ENCODE results near the gene RNF112. TPM values are rescaled to one million over a fixed set of nuclear protein-coding genes. Genes with fewer than 3 reads are reported as not detected.

The RNF112 gene
- total and polyA plus RNA-seq, 5 donors from 2014 or later = 0.39 TPM; not detected in 4

- H3K9me3 Mint-ChIP-seq = no peaks in the 10 kb centered on the region
- H3K27me3 ChIP-seq (ENCODE audit: control insufficient read depth, insufficient read depth, low read length) = no peaks in the 10 kb centered on the region
- no peak overlapping the region for H3K27ac Mint-ChIP-seq
- ATAC-seq (ENCODE audit: low read depth in 2 of 2) (no peak), DNase-seq (no peak)
- no peak overlapping the region for H3K4me3 ChIP-seq (ENCODE audit: low read depth, low read length)
- peaks cover 5% of the 10 kb centered on the region for H3K4me1 ChIP-seq (ENCODE audit: control insufficient read depth, insufficient read depth, low read length, poor library complexity, severe bottlenecking)
- H3K36me3 ChIP-seq (ENCODE audit: control insufficient read depth, insufficient read depth, low read length) = peaks cover 34% of the 10 kb centered on the region
- H3K27me3 Mint-ChIP-seq = no peaks in the 10 kb centered on the region
- no peak overlapping the region for H3K4me3 Mint-ChIP-seq
- peaks cover 32% of the 10 kb centered on the region for H3K36me3 Mint-ChIP-seq
- H3K4me1 Mint-ChIP-seq = peaks cover 0 to 10% (median 6%) of the 10 kb centered on the region in 4 donors
- H3K27ac ChIP-seq (ENCODE audit: insufficient read depth, low read length, poor library complexity, severe bottlenecking) = no peak overlapping the region
- no peaks in the 10 kb centered on the region for H3K9me3 ChIP-seq (ENCODE audit: control insufficient read depth in 2 of 2, low read length in 2 of 2)
These were observed 28.2 kb upstream of the RNF112 start for GRCh38 chr17:19382531-19383444.

DNA sequence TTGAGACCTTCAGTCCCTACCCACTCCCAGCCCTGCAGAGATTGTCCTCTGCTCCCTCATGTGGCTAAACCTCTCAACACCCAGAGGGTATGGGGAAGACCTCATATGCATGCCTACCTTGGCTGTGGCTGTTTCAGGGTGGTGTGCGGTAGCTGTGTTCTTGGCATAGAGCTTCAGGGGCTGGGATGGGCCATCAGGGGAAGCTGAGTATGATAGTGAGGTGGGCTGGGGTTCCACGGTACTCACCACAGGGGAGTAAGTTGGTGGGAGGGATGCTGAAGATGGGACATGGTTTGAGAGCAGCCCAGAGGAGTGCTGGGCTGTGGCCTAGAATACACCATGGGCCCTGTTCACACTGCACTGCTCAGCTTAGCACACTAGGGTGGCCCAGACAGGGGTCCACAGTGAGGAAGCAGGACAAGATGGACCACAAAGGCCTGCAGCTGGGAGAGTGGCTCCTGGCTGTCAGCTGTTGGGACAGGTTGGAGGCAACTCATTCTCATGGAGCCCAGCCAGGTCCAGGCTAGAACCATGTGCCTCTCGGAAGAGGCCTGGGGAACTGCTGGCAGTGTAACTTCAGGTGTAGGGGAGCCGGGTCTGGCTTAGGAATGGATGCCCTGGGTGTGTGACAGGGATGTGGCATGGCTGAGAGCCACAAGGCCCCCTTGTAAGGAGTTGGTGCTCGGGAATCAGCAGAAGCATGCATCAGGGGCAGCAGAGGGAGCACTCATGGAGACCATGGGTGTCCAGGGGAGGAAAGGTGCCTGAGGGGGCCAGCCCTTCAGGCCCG is 27.2 kb upstream of the RNF112 start:
- H3K4me3 ChIP-seq (ENCODE audit: low read depth, low read length) = no peak overlapping the region
- Mint-ChIP-seq H3K4me3 (no peak overlapping the region), H3K27me3 (no peaks in the 10 kb centered on the region), H3K27ac (peak overlapping the region in 2 of 3 donors; percentile 31 to 87), H3K4me1 (peaks cover 0 to 10% (median 5%) of the 10 kb centered on the region in 4 donors), H3K36me3 (peaks cover 32% of the 10 kb centered on the region), H3K9me3 (no peaks in the 10 kb centered on the region)
- H3K27ac ChIP-seq (ENCODE audit: insufficient read depth, low read length, poor library complexity, severe bottlenecking) = no peak overlapping the region
- H3K9me3 ChIP-seq (ENCODE audit: control insufficient read depth in 2 of 2, low read length in 2 of 2) = no peaks in the 10 kb centered on the region
- no peaks in the 10 kb centered on the region for H3K27me3 ChIP-seq (ENCODE audit: control insufficient read depth, insufficient read depth, low read length)
- DNase-seq = no peak
- H3K4me1 ChIP-seq (ENCODE audit: control insufficient read depth, insufficient read depth, low read length, poor library complexity, severe bottlenecking) = peaks cover under 1% of the 10 kb centered on the region
- peaks cover 34% of the 10 kb centered on the region for H3K36me3 ChIP-seq (ENCODE audit: control insufficient read depth, insufficient read depth, low read length)
- ATAC-seq (ENCODE audit: low read depth in 2 of 2) = no peak

DNA sequence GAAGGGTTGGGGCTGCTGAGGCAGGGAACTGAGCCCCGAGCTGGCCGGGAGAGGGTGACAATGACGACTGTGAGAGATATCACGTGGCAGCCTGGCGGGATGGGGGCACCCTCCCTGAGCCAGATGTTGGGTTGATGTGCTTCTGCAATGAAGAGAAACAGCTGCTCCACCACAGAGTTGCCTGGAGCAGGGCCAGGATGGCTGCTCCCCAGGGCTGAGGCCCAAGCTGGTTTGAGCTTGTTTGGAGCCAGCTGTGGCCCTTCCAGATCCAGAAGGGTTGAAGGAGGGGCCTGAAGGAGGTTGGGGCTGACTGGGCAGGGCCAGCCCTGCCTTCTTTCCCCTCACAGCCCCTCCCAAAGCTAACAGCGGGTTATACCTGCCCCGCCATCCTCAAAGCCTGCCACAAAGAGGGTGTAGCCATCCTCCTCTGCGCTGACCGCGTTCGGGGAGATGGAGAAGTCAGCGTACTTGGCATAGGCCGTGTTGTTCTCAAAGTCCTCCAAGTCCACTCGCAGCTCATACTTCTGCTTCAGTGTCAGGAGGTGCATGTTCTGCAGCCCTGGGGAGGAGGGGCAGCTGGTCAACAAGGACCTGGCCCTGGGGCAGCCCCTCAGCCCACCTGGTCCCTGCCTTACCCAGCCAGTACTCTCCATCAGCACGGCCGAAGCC is 26.2 kb upstream of the RNF112 start:
- Histone ChIP-seq H3K27ac (ENCODE audit: insufficient read depth, low read length, poor library complexity, severe bottlenecking) (no peak overlapping the region), H3K36me3 (ENCODE audit: control insufficient read depth, insufficient read depth, low read length) (peaks cover 34% of the 10 kb centered on the region), H3K4me3 (ENCODE audit: low read depth, low read length) (no peak overlapping the region), H3K27me3 (ENCODE audit: control insufficient read depth, insufficient read depth, low read length) (no peaks in the 10 kb centered on the region), H3K4me1 (ENCODE audit: control insufficient read depth, insufficient read depth, low read length, poor library complexity, severe bottlenecking) (no peaks in the 10 kb centered on the region), H3K9me3 (ENCODE audit: control insufficient read depth in 2 of 2, low read length in 2 of 2) (no peaks in the 10 kb centered on the region)
- DNase-seq (no peak), ATAC-seq (ENCODE audit: low read depth in 2 of 2) (no peak)
- Mint-ChIP-seq H3K27ac (peak overlapping the region in 1 of 3 donors; percentile 87), H3K4me3 (peak overlapping the region in 1 of 4 donors; percentile 44), H3K27me3 (no peaks in the 10 kb centered on the region), H3K9me3 (no peaks in the 10 kb centered on the region), H3K36me3 (peaks cover 29% of the 10 kb centered on the region), H3K4me1 (peaks cover 0 to 5% (median 2%) of the 10 kb centered on the region in 4 donors)

- no peak overlapping the region for H3K4me3 ChIP-seq (ENCODE audit: low read depth, low read length)
- no peaks in the 10 kb centered on the region for H3K4me1 ChIP-seq (ENCODE audit: control insufficient read depth, insufficient read depth, low read length, poor library complexity, severe bottlenecking)
- H3K36me3 ChIP-seq (ENCODE audit: control insufficient read depth, insufficient read depth, low read length) = peaks cover 28% of the 10 kb centered on the region
- Mint-ChIP-seq H3K27ac (no peak overlapping the region), H3K4me3 (no peak overlapping the region), H3K27me3 (no peaks in the 10 kb centered on the region), H3K4me1 (peaks cover 0 to 5% (median 2%) of the 10 kb centered on the region in 4 donors), H3K36me3 (peaks cover 23% of the 10 kb centered on the region), H3K9me3 (no peaks in the 10 kb centered on the region)
- H3K27ac ChIP-seq (ENCODE audit: insufficient read depth, low read length, poor library complexity, severe bottlenecking) = no peak overlapping the region
- no peak for DNase-seq
- no peaks in the 10 kb centered on the region for H3K9me3 ChIP-seq (ENCODE audit: control insufficient read depth in 2 of 2, low read length in 2 of 2)
- no peak for ATAC-seq (ENCODE audit: low read depth in 2 of 2)
- no peaks in the 10 kb centered on the region for H3K27me3 ChIP-seq (ENCODE audit: control insufficient read depth, insufficient read depth, low read length)
These were observed 25.5 kb upstream of the RNF112 start for GRCh38 chr17:19385521-19385983.

- H3K36me3 Mint-ChIP-seq = peaks cover 17% of the 10 kb centered on the region
- no peak overlapping the region for H3K4me3 Mint-ChIP-seq
- H3K9me3 Mint-ChIP-seq = no peaks in the 10 kb centered on the region
- ATAC-seq (ENCODE audit: low read depth in 2 of 2) (peak in 1 of 2 donors; percentile 8), DNase-seq (no peak)
- H3K9me3 ChIP-seq (ENCODE audit: control insufficient read depth in 2 of 2, low read length in 2 of 2) = no peaks in the 10 kb centered on the region
- H3K4me3 ChIP-seq (ENCODE audit: low read depth, low read length) = no peak overlapping the region
- H3K36me3 ChIP-seq (ENCODE audit: control insufficient read depth, insufficient read depth, low read length) = peaks cover 22% of the 10 kb centered on the region
- peak overlapping the region in 2 of 3 donors; percentile 5 to 42 for H3K27ac Mint-ChIP-seq
- no peak overlapping the region for H3K27ac ChIP-seq (ENCODE audit: insufficient read depth, low read length, poor library complexity, severe bottlenecking)
- no peaks in the 10 kb centered on the region for H3K27me3 Mint-ChIP-seq
- peaks cover 0 to 5% (median 2%) of the 10 kb centered on the region in 4 donors for H3K4me1 Mint-ChIP-seq
- no peaks in the 10 kb centered on the region for H3K4me1 ChIP-seq (ENCODE audit: control insufficient read depth, insufficient read depth, low read length, poor library complexity, severe bottlenecking)
- H3K27me3 ChIP-seq (ENCODE audit: control insufficient read depth, insufficient read depth, low read length) = no peaks in the 10 kb centered on the region
These were observed 24.7 kb upstream of the RNF112 start for GRCh38 chr17:19386051-19386929.

GRCh38 chr17:19386974-19387920 is 23.8 kb upstream of the RNF112 start, which contains the start of gene MFAP4:
TSS of gene MFAP4 (minus strand) at chr17:19387190. CDS start at chr17:19387155, 35 bp downstream.
- no peak for DNase-seq
- no peaks in the 10 kb centered on the region for H3K27me3 ChIP-seq (ENCODE audit: control insufficient read depth, insufficient read depth, low read length)
- Mint-ChIP-seq H3K36me3 (peaks cover 17% of the 10 kb centered on the region), H3K4me1 (peaks cover 0 to 5% (median 2%) of the 10 kb centered on the region in 4 donors), H3K9me3 (no peaks in the 10 kb centered on the region), H3K4me3 (no peak within 1 kb of the TSS), H3K27me3 (peaks cover 6% of the 10 kb centered on the region), H3K27ac (peak within 1 kb of the TSS; percentile 5 to 78 (median 67))
- no peak for ATAC-seq (ENCODE audit: low read depth in 2 of 2)
- H3K4me1 ChIP-seq (ENCODE audit: control insufficient read depth, insufficient read depth, low read length, poor library complexity, severe bottlenecking) = no peaks in the 10 kb centered on the region
- peaks cover 20% of the 10 kb centered on the region for H3K36me3 ChIP-seq (ENCODE audit: control insufficient read depth, insufficient read depth, low read length)
- H3K9me3 ChIP-seq (ENCODE audit: control insufficient read depth in 2 of 2, low read length in 2 of 2) = no peaks in the 10 kb centered on the region
- no peak within 1 kb of the TSS for H3K4me3 ChIP-seq (ENCODE audit: low read depth, low read length)
- no peak within 1 kb of the TSS for H3K27ac ChIP-seq (ENCODE audit: insufficient read depth, low read length, poor library complexity, severe bottlenecking)
